H9 (cell line): ENCODE data around the gene DNM2. TPM values are rescaled to one million over a fixed set of nuclear protein-coding genes. Genes with fewer than 3 reads are reported as not detected.

Experiments used
- DNase-seq: peaks from one replicate; pipeline ENCODE4 v3.0.0-alpha.2; 2017
- H2AFZ ChIP-seq: one replicate; pipeline ENCODE4 v1.6.1; 2013; ENCODE audit warnings: mild to moderate bottlenecking, low read length, control low read depth, moderate library complexity
- H2AK5ac ChIP-seq: 2 replicates; pipeline ENCODE4 v1.6.1; 2013; ENCODE audit warnings: low read length, control low read depth, mixed read lengths; ENCODE audit not compliant: insufficient read length
- H2BK120ac ChIP-seq: one replicate; pipeline ENCODE4 v1.6.1; 2013; ENCODE audit warnings: low read depth, mild to moderate bottlenecking, low read length, control low read depth, inconsistent platforms; ENCODE audit not compliant: poor library complexity, severe bottlenecking
- H2BK12ac ChIP-seq: 2 replicates; pipeline ENCODE4 v1.6.1; 2013; ENCODE audit warnings: low read length, control low read depth, mixed read lengths, low read depth; ENCODE audit not compliant: insufficient read length
- H2BK15ac ChIP-seq: 2 replicates; pipeline ENCODE4 v1.6.1; 2013; ENCODE audit warnings: low read depth, low read length, control low read depth
- H2BK20ac ChIP-seq: one replicate; pipeline ENCODE4 v1.6.1; 2013; ENCODE audit warnings: low read depth, mild to moderate bottlenecking, low read length, control low read depth, inconsistent platforms; ENCODE audit not compliant: poor library complexity, severe bottlenecking
- H2BK5ac ChIP-seq: 2 replicates; pipeline ENCODE4 v1.6.1; 2013; ENCODE audit warnings: low read length, control low read depth, mixed read lengths; ENCODE audit not compliant: insufficient read length
- H3K14ac ChIP-seq: 2 replicates; pipeline ENCODE4 v1.6.1; 2013; ENCODE audit warnings: low read length, control low read depth; ENCODE audit not compliant: insufficient read depth
- H3K18ac ChIP-seq: 2 replicates; pipeline ENCODE4 v1.6.1; 2013; ENCODE audit warnings: low read depth, mild to moderate bottlenecking, mixed read lengths, low read length, control low read depth; ENCODE audit not compliant: insufficient read length
- H3K23ac ChIP-seq: 2 replicates; pipeline ENCODE4 v1.6.1; 2013; ENCODE audit warnings: low read length, control low read depth, mixed read lengths, low read depth; ENCODE audit not compliant: insufficient read length
- H3K23me2 ChIP-seq: 2 replicates; pipeline ENCODE4 v1.6.1; 2013; ENCODE audit warnings: low read depth, mild to moderate bottlenecking, mixed read lengths, low read length, control low read depth; ENCODE audit not compliant: insufficient read length, poor library complexity, severe bottlenecking
- H3K27ac ChIP-seq: 2 replicates; pipeline ENCODE4 v1.5.1; 2013; ENCODE audit warnings: low read length, control low read depth, mixed read lengths, low read depth; ENCODE audit not compliant: insufficient read length
- H3K27me3 ChIP-seq: 2 replicates; pipeline ENCODE4 v1.6.1; 2013; ENCODE audit warnings: low read length, control low read depth, inconsistent platforms; ENCODE audit not compliant: insufficient read depth
- H3K4ac ChIP-seq: 2 replicates; pipeline ENCODE4 v1.6.1; 2013; ENCODE audit warnings: low read depth, mild to moderate bottlenecking, control low read depth, inconsistent platforms, low read length, moderate library complexity
- H3K4me1 ChIP-seq: 2 replicates; pipeline ENCODE4 v1.6.1; 2013; ENCODE audit warnings: low read length, control low read depth, inconsistent platforms; ENCODE audit not compliant: insufficient read depth
- H3K4me2 ChIP-seq: 2 replicates; pipeline ENCODE4 v1.6.1; 2013; ENCODE audit warnings: low read length, control low read depth, mixed read lengths; ENCODE audit not compliant: insufficient read length, insufficient read depth
- H3K56ac ChIP-seq: 2 replicates; pipeline ENCODE4 v1.6.1; 2013; ENCODE audit warnings: low read depth, mild to moderate bottlenecking, mixed read lengths, low read length, control low read depth; ENCODE audit not compliant: insufficient read length
- H3K79me1 ChIP-seq: 2 replicates; pipeline ENCODE4 v1.6.1; 2013; ENCODE audit warnings: low read depth, mild to moderate bottlenecking, moderate library complexity, low read length, control low read depth, inconsistent platforms; ENCODE audit not compliant: insufficient read depth, poor library complexity, severe bottlenecking
- H3K79me2 ChIP-seq: 2 replicates; pipeline ENCODE4 v1.6.1; 2013; ENCODE audit warnings: low read length, control low read depth, inconsistent platforms; ENCODE audit not compliant: insufficient read depth
- H3K9ac ChIP-seq: 2 replicates; pipeline ENCODE4 v1.6.1; 2013; ENCODE audit warnings: low read length, control low read depth, mixed read lengths; ENCODE audit not compliant: insufficient read length; ENCODE audit errors: extremely low read depth
- H3K9me3 ChIP-seq: one replicate; pipeline ENCODE4 v1.6.1; 2013; ENCODE audit warnings: low read depth, low read length, inconsistent platforms; ENCODE audit not compliant: control insufficient read depth
- H3T11ph ChIP-seq: one replicate; pipeline ENCODE4 v1.6.1; 2013; ENCODE audit warnings: mild to moderate bottlenecking, low read length, control low read depth, inconsistent platforms
- H4K20me1 ChIP-seq: one replicate; pipeline ENCODE4 v1.6.1; 2013; ENCODE audit not compliant: control insufficient read depth, insufficient read length, insufficient read depth
- H4K5ac ChIP-seq: 2 replicates; pipeline ENCODE4 v1.6.1; 2013; ENCODE audit warnings: low read depth, mild to moderate bottlenecking, mixed read lengths, low read length, control low read depth; ENCODE audit not compliant: insufficient read length
- H4K8ac ChIP-seq: replicated peaks from 2 replicates; pipeline ENCODE4 v1.6.1; 2013; ENCODE audit warnings: low read length, control low read depth, mixed read lengths, low read depth; ENCODE audit not compliant: insufficient read length
- H4K91ac ChIP-seq: 2 replicates; pipeline ENCODE4 v1.6.1; 2013; ENCODE audit warnings: low read depth, mild to moderate bottlenecking, moderate library complexity, mixed read lengths, low read length, control low read depth; ENCODE audit not compliant: insufficient read length
- H3K27ac Mint-ChIP-seq, 3 experiments: 2 replicates in 2 of 3; 3 replicates in 1 of 3; pipeline ENCODE4 v1.8.0; 2020 to 2021; ENCODE audit warnings: mixed read lengths in 3 of 3, mild to moderate bottlenecking in 1 of 3, moderate library complexity in 1 of 3
- H3K27me3 Mint-ChIP-seq: 2 replicates; pipeline ENCODE4 v1.8.0; 2021; ENCODE audit warnings: low read depth, mild to moderate bottlenecking, moderate library complexity, mixed read lengths
- H3K36me3 Mint-ChIP-seq, 3 experiments: 2 replicates in 2 of 3; 3 replicates in 1 of 3; pipeline ENCODE4 v1.8.0; 2020 to 2021; ENCODE audit warnings: low read depth in 3 of 3, mixed read lengths in 3 of 3; ENCODE audit not compliant: insufficient read depth in 1 of 3
- H3K4me1 Mint-ChIP-seq, 2 experiments: 2 replicates each; pipeline ENCODE4 v1.8.0; 2020; ENCODE audit warnings: mixed read lengths in 2 of 2
- H3K4me3 Mint-ChIP-seq, 2 experiments: 2 replicates in 1 of 2; 3 replicates in 1 of 2; pipeline ENCODE4 v1.8.0; 2020 to 2021; ENCODE audit warnings: mild to moderate bottlenecking in 2 of 2, mixed read lengths in 2 of 2, moderate library complexity in 1 of 2
- H3K9me3 Mint-ChIP-seq, 2 experiments: 2 replicates in 1 of 2; 3 replicates in 1 of 2; pipeline ENCODE4 v1.8.0; 2020; ENCODE audit warnings: mild to moderate bottlenecking in 2 of 2, mixed read lengths in 2 of 2, moderate library complexity in 1 of 2
- WGBS: extraction: QIAGEN DNeasy Blood & Tissue Kit; methylation state at CpG from one replicate; pipeline ENCODE4 v1.1.7; 2013; ENCODE audit warnings: missing lambda C conversion rate, low lambda C conversion rate, mixed read lengths; ENCODE audit not compliant: insufficient read length; ENCODE audit errors: extremely low coverage; 5-methylcytosine and 5-hydroxymethylcytosine counted together
- total RNA-seq: library from RNA; stranded (reverse); gene quantifications from 2 replicates; pipeline ENCODE4 v1.2.1, GENCODE V29; 2021
- TF ChIP-seq, protein P1 (sequence below): fragments of 200-600 bp; sonication (generic); conservative IDR thresholded peaks from 3 replicates; pipeline ENCODE4 v1.8.0; 2021; ENCODE audit warnings: antibody characterized with exemption, mild to moderate bottlenecking

DNM2 gene
- total RNA-seq, 1 experiment from 2014 or later: 152 TPM

DNA sequence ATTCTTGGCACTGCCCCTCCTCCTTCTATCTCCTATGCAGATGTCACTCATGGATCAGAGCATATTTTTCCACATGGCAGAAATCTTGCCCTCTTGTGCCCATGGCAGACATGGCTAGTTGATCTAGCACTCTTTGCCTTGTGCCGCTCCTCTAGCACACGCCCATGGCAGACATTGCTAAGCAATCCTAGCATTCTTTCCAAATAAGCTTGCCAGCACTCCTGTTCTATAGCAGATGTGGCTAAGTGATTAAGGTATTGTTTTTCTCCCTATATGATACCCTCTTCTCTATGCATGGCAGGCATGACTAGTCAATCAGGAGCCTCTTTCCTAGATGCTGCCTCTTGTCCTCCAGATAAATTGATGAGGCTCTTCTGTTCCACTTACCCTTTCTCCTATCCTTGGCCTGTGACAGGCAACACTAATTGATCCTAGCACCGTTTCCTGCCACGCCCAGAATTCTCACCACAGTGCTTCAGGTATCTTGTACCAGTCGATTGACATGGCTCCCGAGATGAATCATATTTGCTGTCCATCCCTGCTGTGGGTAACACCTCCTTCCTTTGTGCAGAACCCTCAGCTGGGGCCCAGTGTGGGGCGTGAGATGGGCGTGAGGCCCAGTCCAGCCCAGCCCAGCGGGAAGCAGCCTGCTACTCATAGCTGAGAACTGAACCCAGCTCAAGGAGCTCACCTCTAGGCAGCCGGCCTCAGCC, 91.2 kb downstream of the DNM2 start:
- WGBS: no CpG with 5 or more reads among the region's 10 CpGs
- Histone ChIP-seq H3K18ac (no peak overlapping the region), H3T11ph (no peak overlapping the region), H3K23me2 (no peaks in the 10 kb centered on the region), H3K9ac (no peak overlapping the region), H3K79me1 (no peaks in the 10 kb centered on the region), H3K23ac (no peak overlapping the region), H3K27me3 (no peaks in the 10 kb centered on the region), H3K14ac (no peak overlapping the region), H2BK12ac (no peak overlapping the region), H2AFZ (no peak overlapping the region), H3K9me3 (no peaks in the 10 kb centered on the region), H4K8ac (no peak overlapping the region), H2AK5ac (no peak overlapping the region), H4K20me1 (no peaks in the 10 kb centered on the region), H2BK5ac (no peak overlapping the region), H3K56ac (no peak overlapping the region), H2BK20ac (no peak overlapping the region), H3K4ac (no peak overlapping the region), H4K91ac (no peak overlapping the region), H3K79me2 (no peaks in the 10 kb centered on the region), H3K27ac (no peak overlapping the region), H2BK15ac (no peak overlapping the region), H4K5ac (no peak overlapping the region), H2BK120ac (no peak overlapping the region), H3K4me2 (no peak overlapping the region), H3K4me1 (no peaks in the 10 kb centered on the region)
- H3K27me3 Mint-ChIP-seq: no peaks in the 10 kb centered on the region; the same call in 1 of the 2 replicates
- peaks cover 15 to 42% (median 42%) of the 10 kb centered on the region in 3 experiments for H3K36me3 Mint-ChIP-seq
- DNase-seq: no peak
- H3K4me1 Mint-ChIP-seq: no peaks in the 10 kb centered on the region
- no peak overlapping the region for H3K4me3 Mint-ChIP-seq
- no peaks in the 10 kb centered on the region for H3K9me3 Mint-ChIP-seq
- H3K27ac Mint-ChIP-seq: peak overlapping the region in 1 of 3 experiments; percentile 48; a peak in 1 of 7 replicates
- TF ChIP-seq, protein P1, sequence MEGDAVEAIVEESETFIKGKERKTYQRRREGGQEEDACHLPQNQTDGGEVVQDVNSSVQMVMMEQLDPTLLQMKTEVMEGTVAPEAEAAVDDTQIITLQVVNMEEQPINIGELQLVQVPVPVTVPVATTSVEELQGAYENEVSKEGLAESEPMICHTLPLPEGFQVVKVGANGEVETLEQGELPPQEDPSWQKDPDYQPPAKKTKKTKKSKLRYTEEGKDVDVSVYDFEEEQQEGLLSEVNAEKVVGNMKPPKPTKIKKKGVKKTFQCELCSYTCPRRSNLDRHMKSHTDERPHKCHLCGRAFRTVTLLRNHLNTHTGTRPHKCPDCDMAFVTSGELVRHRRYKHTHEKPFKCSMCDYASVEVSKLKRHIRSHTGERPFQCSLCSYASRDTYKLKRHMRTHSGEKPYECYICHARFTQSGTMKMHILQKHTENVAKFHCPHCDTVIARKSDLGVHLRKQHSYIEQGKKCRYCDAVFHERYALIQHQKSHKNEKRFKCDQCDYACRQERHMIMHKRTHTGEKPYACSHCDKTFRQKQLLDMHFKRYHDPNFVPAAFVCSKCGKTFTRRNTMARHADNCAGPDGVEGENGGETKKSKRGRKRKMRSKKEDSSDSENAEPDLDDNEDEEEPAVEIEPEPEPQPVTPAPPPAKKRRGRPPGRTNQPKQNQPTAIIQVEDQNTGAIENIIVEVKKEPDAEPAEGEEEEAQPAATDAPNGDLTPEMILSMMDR: no peak
